ENCODE data around the gene KAZN. TPM values are rescaled to one million over a fixed set of nuclear protein-coding genes. Genes with fewer than 3 reads are reported as not detected.

The KAZN gene
- total RNA-seq, 3 donors from 2014 or later, result 12.2 to 16.4 (median 16.2) TPM

- H3K27ac ChIP-seq, result peak overlapping the region; percentile 72 to 73
- H3K4me3 ChIP-seq, result no peak overlapping the region
- H3K9me3 ChIP-seq, result no peaks in the 10 kb centered on the region
- H3K36me3 ChIP-seq, result no peaks in the 10 kb centered on the region
- no peak for TF ChIP-seq POLR2AphosphoS5 (IDR thresholded peaks at IDR 0.05)
- TF ChIP-seq CTCF (IDR thresholded peaks at IDR 0.05), result no peak
- intact Hi-C loops (cut with DNase I; ENCODE audit: low total_unique reads), result no loop called here
- no peak for DNase-seq (ENCODE audit: low spot score in 2 of 2)
- no peaks in the 10 kb centered on the region for H3K4me1 ChIP-seq
- H3K27me3 ChIP-seq, result no peaks in the 10 kb centered on the region
Measured at GRCh38 chr1:14826731-14827326, 228.3 kb downstream of the KAZN start.

GRCh38 chr1:14827870-14828269 is 229.4 kb downstream of the KAZN start:
- H3K4me3 ChIP-seq, result no peak overlapping the region
- no peaks in the 10 kb centered on the region for H3K36me3 ChIP-seq
- intact Hi-C loops (cut with DNase I; ENCODE audit: low total_unique reads), result no loop called here
- no peaks in the 10 kb centered on the region for H3K4me1 ChIP-seq
- no peak overlapping the region for H3K27ac ChIP-seq
- no peaks in the 10 kb centered on the region for H3K27me3 ChIP-seq
- no peak for DNase-seq (ENCODE audit: low spot score in 2 of 2)
- no peaks in the 10 kb centered on the region for H3K9me3 ChIP-seq
- TF ChIP-seq POLR2AphosphoS5 (IDR thresholded peaks at IDR 0.05) (no peak), CTCF (IDR thresholded peaks at IDR 0.05) (no peak), POLR2A (IDR thresholded peaks at IDR 0.05) (no peak)

- Histone ChIP-seq H3K4me1 (no peaks in the 10 kb centered on the region), H3K27ac (no peak overlapping the region)
- intact Hi-C loops (cut with DNase I; ENCODE audit: low total_unique reads), result no loop called here
Measured at GRCh38 chr1:14828665-14829064, 230.2 kb downstream of the KAZN start.

GRCh38 chr1:14835725-14836124 is 237.2 kb downstream of the KAZN start:
- no peak overlapping the region for H3K4me3 ChIP-seq
- no peaks in the 10 kb centered on the region for H3K9me3 ChIP-seq
- no peaks in the 10 kb centered on the region for H3K4me1 ChIP-seq
- H3K27me3 ChIP-seq, result no peaks in the 10 kb centered on the region
- intact Hi-C loops (cut with DNase I; ENCODE audit: low total_unique reads), result no loop called here
- H3K36me3 ChIP-seq, result no peaks in the 10 kb centered on the region
- H3K27ac ChIP-seq, result peak overlapping the region in 1 of 2 donors; percentile 48
- no peak for DNase-seq (ENCODE audit: low spot score in 2 of 2)
- no peak for TF ChIP-seq POLR2A (IDR thresholded peaks at IDR 0.05)
- TF ChIP-seq CTCF (IDR thresholded peaks at IDR 0.05), result no peak
- no peak for TF ChIP-seq POLR2AphosphoS5 (IDR thresholded peaks at IDR 0.05)

More at GRCh38 chr1:14828665-14829064, 230.2 kb downstream of the KAZN start:
- no peaks in the 10 kb centered on the region for H3K36me3 ChIP-seq
- H3K4me3 ChIP-seq, result no peak overlapping the region
- no peaks in the 10 kb centered on the region for H3K27me3 ChIP-seq
- DNase-seq (ENCODE audit: low spot score in 2 of 2), result no peak
- no peaks in the 10 kb centered on the region for H3K9me3 ChIP-seq
- no peak for TF ChIP-seq POLR2AphosphoS5 (IDR thresholded peaks at IDR 0.05)
- no peak for TF ChIP-seq CTCF (IDR thresholded peaks at IDR 0.05)
- no peak for TF ChIP-seq POLR2A (IDR thresholded peaks at IDR 0.05)

GRCh38 chr1:14836426-14837140 is 238.1 kb downstream of the KAZN start:
- Histone ChIP-seq H3K27ac (no peak overlapping the region), H3K27me3 (no peaks in the 10 kb centered on the region), H3K36me3 (no peaks in the 10 kb centered on the region), H3K4me3 (no peak overlapping the region), H3K9me3 (peaks cover 2 to 8% of the 10 kb centered on the region in 2 donors), H3K4me1 (no peaks in the 10 kb centered on the region)
- no peak for DNase-seq (ENCODE audit: low spot score in 2 of 2)
- no peak for TF ChIP-seq POLR2A (IDR thresholded peaks at IDR 0.05)
- no peak for TF ChIP-seq POLR2AphosphoS5 (IDR thresholded peaks at IDR 0.05)
- no peak for TF ChIP-seq CTCF (IDR thresholded peaks at IDR 0.05)
- intact Hi-C loops (cut with DNase I; ENCODE audit: low total_unique reads), result no loop called here
